Thymus (tissue), 11 donors: ENCODE measurements around the gene WAS. TPM values are rescaled to one million over a fixed set of nuclear protein-coding genes. Genes with fewer than 3 reads are reported as not detected.

ENCODE experiments used
- DNase-seq, 9 donors: peaks; one replicate each; pipeline ENCODE4 v3.0.0-alpha.2; 2013; ENCODE audit warnings: low spot score in 9 of 9, low read depth in 6 of 9, missing footprints in 1 of 9
- H3K27ac ChIP-seq, 2 donors: one replicate each; pipeline ENCODE4 v1.5.1; 2013; ENCODE audit warnings: control low read depth in 1 of 2, low read depth in 1 of 2, low read length in 1 of 2, mild to moderate bottlenecking in 1 of 2, moderate library complexity in 1 of 2
- H3K27me3 ChIP-seq, 2 donors: one replicate each; pipeline ENCODE4 v1.5.1; 2013; ENCODE audit warnings: low read length in 1 of 2; ENCODE audit not compliant: control insufficient read depth in 2 of 2, insufficient read depth in 1 of 2
- H3K36me3 ChIP-seq, 2 donors: one replicate each; pipeline ENCODE4 v1.5.1; 2013; ENCODE audit warnings: low read length in 1 of 2, mild to moderate bottlenecking in 1 of 2, moderate library complexity in 1 of 2; ENCODE audit not compliant: control insufficient read depth in 2 of 2, insufficient read depth in 2 of 2
- H3K4me1 ChIP-seq, 2 donors: one replicate each; pipeline ENCODE4 v1.5.1; 2013; ENCODE audit warnings: low read length in 2 of 2; ENCODE audit not compliant: control insufficient read depth in 2 of 2, insufficient read depth in 2 of 2
- H3K4me3 ChIP-seq, 2 donors: one replicate each; pipeline ENCODE4 v1.5.1; 2013; ENCODE audit warnings: low read length in 2 of 2, control low read depth in 1 of 2, mild to moderate bottlenecking in 1 of 2
- H3K9me3 ChIP-seq, 2 donors: one replicate each; pipeline ENCODE4 v1.5.1; 2013; ENCODE audit warnings: low read length in 1 of 2, mild to moderate bottlenecking in 1 of 2; ENCODE audit not compliant: control insufficient read depth in 2 of 2, insufficient read depth in 1 of 2
- WGBS: extraction: QIAGEN DNeasy Blood & Tissue Kit; methylation state at CpG from one replicate; pipeline ENCODE4 v1.1.7; 2013; 5-methylcytosine and 5-hydroxymethylcytosine counted together
- polyA plus RNA-seq: library from polyadenylated mRNA; stranded (reverse); fragments of 200-250 nt; gene quantifications from one replicate; pipeline ENCODE4 v1.2.3, GENCODE V29; 2013
- total RNA-seq: library from RNA; stranded (reverse); fragments of 120-200 nt; gene quantifications from one replicate; pipeline ENCODE4 v1.2.4, GENCODE V29; 2013
- donor health status: healthy.

WAS gene
- total and polyA plus RNA-seq, 2 donors = 34.7 to 40.1 TPM

GRCh38 chrX:48700951-48701653 is 17.5 kb downstream of the WAS start:
- DNase-seq = no peak
- Histone ChIP-seq H3K4me1 (peaks cover 0 to 5% of the 10 kb centered on the region in 2 donors), H3K36me3 (peaks cover 42 to 45% of the 10 kb centered on the region in 2 donors), H3K9me3 (no peaks in the 10 kb centered on the region), H3K27me3 (no peaks in the 10 kb centered on the region), H3K4me3 (no peak overlapping the region), H3K27ac (no peak overlapping the region)
- over 99% methylated on average over 3 of the region's 3 CpGs for WGBS

- Histone ChIP-seq H3K36me3 (peaks cover 46 to 55% of the 10 kb centered on the region in 2 donors), H3K27me3 (no peaks in the 10 kb centered on the region), H3K27ac (no peak overlapping the region), H3K9me3 (no peaks in the 10 kb centered on the region), H3K4me3 (no peak overlapping the region), H3K4me1 (peaks cover 0 to 4% of the 10 kb centered on the region in 2 donors)
- WGBS = 95% methylated on average over 2 of the region's 2 CpGs
- DNase-seq = no peak
These were observed 18.4 kb downstream of the WAS start for GRCh38 chrX:48702032-48702431.

- WGBS = 98% methylated on average over 4 of the region's 4 CpGs
- no peak for DNase-seq
- Histone ChIP-seq H3K4me3 (no peak overlapping the region), H3K9me3 (no peaks in the 10 kb centered on the region), H3K27ac (no peak overlapping the region), H3K36me3 (peaks cover 50 to 61% of the 10 kb centered on the region in 2 donors), H3K27me3 (no peaks in the 10 kb centered on the region), H3K4me1 (no peaks in the 10 kb centered on the region)
These were observed 19.1 kb downstream of the WAS start for GRCh38 chrX:48702716-48703115.

GRCh38 chrX:48703228-48703627 is 19.6 kb downstream of the WAS start:
- 96% methylated on average over 7 of the region's 7 CpGs for WGBS
- Histone ChIP-seq H3K9me3 (no peaks in the 10 kb centered on the region), H3K36me3 (peaks cover 52 to 65% of the 10 kb centered on the region in 2 donors), H3K27ac (no peak overlapping the region), H3K27me3 (no peaks in the 10 kb centered on the region), H3K4me1 (no peaks in the 10 kb centered on the region), H3K4me3 (no peak overlapping the region)
- no peak for DNase-seq

- Histone ChIP-seq H3K27me3 (no peaks in the 10 kb centered on the region), H3K9me3 (no peaks in the 10 kb centered on the region), H3K36me3 (peaks cover 50 to 71% of the 10 kb centered on the region in 2 donors), H3K4me1 (no peaks in the 10 kb centered on the region), H3K27ac (no peak overlapping the region), H3K4me3 (no peak overlapping the region)
- WGBS = 90% methylated on average over 4 of the region's 4 CpGs
- DNase-seq = no peak
These were observed 20.3 kb downstream of the WAS start for GRCh38 chrX:48703642-48704481.

GRCh38 chrX:48705871-48706270 is 22.3 kb downstream of the WAS start:
- no peak for DNase-seq
- 97% methylated on average over 12 of the region's 12 CpGs for WGBS

GRCh38 chrX:48709522-48710112 is 26.0 kb downstream of the WAS start:
- 96% methylated on average over 7 of the region's 7 CpGs for WGBS
- no peak for DNase-seq
- Histone ChIP-seq H3K27ac (no peak overlapping the region), H3K4me1 (peaks cover 5 to 24% of the 10 kb centered on the region in 2 donors), H3K27me3 (no peaks in the 10 kb centered on the region), H3K4me3 (no peak overlapping the region), H3K36me3 (peaks cover 13 to 33% of the 10 kb centered on the region in 2 donors), H3K9me3 (no peaks in the 10 kb centered on the region)

More at GRCh38 chrX:48705871-48706270, 22.3 kb downstream of the WAS start:
- Histone ChIP-seq H3K27ac (no peak overlapping the region), H3K9me3 (no peaks in the 10 kb centered on the region), H3K27me3 (no peaks in the 10 kb centered on the region), H3K4me1 (no peaks in the 10 kb centered on the region), H3K36me3 (peaks cover 32 to 53% of the 10 kb centered on the region in 2 donors), H3K4me3 (no peak overlapping the region)

- Histone ChIP-seq H3K36me3 (peaks cover 10 to 23% of the 10 kb centered on the region in 2 donors), H3K27me3 (no peaks in the 10 kb centered on the region), H3K4me3 (no peak overlapping the region), H3K4me1 (peaks cover 5 to 34% of the 10 kb centered on the region in 2 donors), H3K27ac (no peak overlapping the region), H3K9me3 (no peaks in the 10 kb centered on the region)
- 97% methylated on average over 9 of the region's 9 CpGs for WGBS
- DNase-seq = no peak
These were observed 27.7 kb downstream of the WAS start for GRCh38 chrX:48711162-48711928.
